Endothelial cell (in vitro differentiated cells): ENCODE measurements around the gene UFL1. TPM values are rescaled to one million over a fixed set of nuclear protein-coding genes. Genes with fewer than 3 reads are reported as not detected.

Source experiments
- DNase-seq: peaks from one replicate; pipeline ENCODE4 v3.0.0; 2021; ENCODE audit warnings: low spot score
- H3K27ac Mint-ChIP-seq: one replicate; pipeline ENCODE4 v1.8.0; 2021; ENCODE audit warnings: mixed read lengths, inconsistent platforms; ENCODE audit not compliant: unreplicated experiment
- H3K27me3 Mint-ChIP-seq: one replicate; pipeline ENCODE4 v1.8.0; 2021; ENCODE audit warnings: mild to moderate bottlenecking, moderate library complexity, mixed read lengths, inconsistent platforms; ENCODE audit not compliant: unreplicated experiment
- H3K36me3 Mint-ChIP-seq: one replicate; pipeline ENCODE4 v1.8.0; 2021; ENCODE audit warnings: mild to moderate bottlenecking, low read depth, mixed read lengths, inconsistent platforms; ENCODE audit not compliant: unreplicated experiment
- H3K4me1 Mint-ChIP-seq: one replicate; pipeline ENCODE4 v1.8.0; 2021; ENCODE audit warnings: mild to moderate bottlenecking, mixed read lengths, inconsistent platforms; ENCODE audit not compliant: unreplicated experiment
- H3K4me3 Mint-ChIP-seq: one replicate; pipeline ENCODE4 v1.8.0; 2021; ENCODE audit warnings: mild to moderate bottlenecking, mixed read lengths, inconsistent platforms; ENCODE audit not compliant: unreplicated experiment
- H3K9me3 Mint-ChIP-seq: one replicate; pipeline ENCODE4 v1.8.0; 2021; ENCODE audit warnings: mixed read lengths, inconsistent platforms; ENCODE audit not compliant: unreplicated experiment
- CTCF ChIP-seq: fragments of 200-600 bp; sonication (generic); IDR thresholded peaks from one replicate; pipeline ENCODE4 v1.5.0; 2021; ENCODE audit warnings: antibody characterized with exemption; ENCODE audit not compliant: unreplicated experiment
- total RNA-seq: library from RNA; stranded (reverse); fragmentation: NEBNext Ultra II Directional; extraction: Animal tissue kit (Norgen Biotek cat#: 25700); gene quantifications from one replicate; pipeline ENCODE4 v1.2.1, GENCODE V29; 2021; ENCODE audit not compliant: unreplicated experiment

UFL1 gene
- total RNA-seq, 1 donor from 2014 or later: 14.4 TPM

- no peak for TF ChIP-seq CTCF
- Mint-ChIP-seq H3K4me1 (no peaks in the 10 kb centered on the region), H3K36me3 (no peaks in the 10 kb centered on the region), H3K9me3 (no peaks in the 10 kb centered on the region), H3K4me3 (no peak overlapping the region), H3K27ac (no peak overlapping the region), H3K27me3 (no peaks in the 10 kb centered on the region)
- DNase-seq: no peak
Observed at GRCh38 chr6:96582436-96582835, 60.8 kb downstream of the UFL1 start.

- DNase-seq: no peak
- no peak overlapping the region for H3K4me3 Mint-ChIP-seq
- H3K36me3 Mint-ChIP-seq: no peaks in the 10 kb centered on the region
- TF ChIP-seq CTCF: no peak
- H3K27ac Mint-ChIP-seq: no peak overlapping the region
- no peaks in the 10 kb centered on the region for H3K27me3 Mint-ChIP-seq
- no peaks in the 10 kb centered on the region for H3K4me1 Mint-ChIP-seq
- no peaks in the 10 kb centered on the region for H3K9me3 Mint-ChIP-seq
Observed at GRCh38 chr6:96604420-96604819, 82.8 kb downstream of the UFL1 start.

Other genes with a start within 250 kb of the UFL1 start
- gene FHL5, start 41.3 kb downstream of the UFL1 start, total RNA-seq: not detected